CD14-positive monocyte (primary cell): ENCODE data around the gene MBNL3. TPM values are rescaled to one million over a fixed set of nuclear protein-coding genes. Genes with fewer than 3 reads are reported as not detected.

Source experiments
- DNase-seq, 3 donors: peaks; one replicate each; pipeline ENCODE4 v3.0.0-alpha.2; 2011 to 2022
- H2AFZ ChIP-seq: 2 replicates; pipeline ENCODE4 v1.6.0; 2012; ENCODE audit warnings: mild to moderate bottlenecking, low read depth, low read length, inconsistent platforms; ENCODE audit not compliant: insufficient read depth, poor library complexity, severe bottlenecking
- H3K27ac ChIP-seq, 2 donors: 1 replicate in 1 of 2; 2 replicates in 1 of 2; pipeline ENCODE4 v1.5.1; 2012 to 2013; ENCODE audit warnings: low read length in 2 of 2, control low read depth in 1 of 2, inconsistent platforms in 1 of 2, low read depth in 1 of 2, mild to moderate bottlenecking in 1 of 2
- H3K27me3 ChIP-seq, 2 donors: one replicate each; pipeline versions ENCODE4 v1.6.0 to v1.6.1; 2011 to 2013; ENCODE audit warnings: low read length in 2 of 2; ENCODE audit not compliant: control insufficient read depth in 2 of 2, insufficient read depth in 2 of 2
- H3K36me3 ChIP-seq, 2 donors: replicated peaks in 1 of 2; 1 replicate in 1 of 2; 2 replicates in 1 of 2; pipeline versions ENCODE4 v1.5.1 to v1.6.1; 2012 to 2013; ENCODE audit warnings: low read length in 2 of 2, control low read depth in 1 of 2, inconsistent platforms in 1 of 2, mild to moderate bottlenecking in 1 of 2; ENCODE audit not compliant: insufficient read depth in 2 of 2, control insufficient read depth in 1 of 2
- H3K4me1 ChIP-seq, 2 donors: 1 replicate in 1 of 2; 2 replicates in 1 of 2; pipeline versions ENCODE4 v1.5.1 to v1.6.1; 2012 to 2013; ENCODE audit warnings: low read length in 2 of 2, control low read depth in 1 of 2, inconsistent platforms in 1 of 2, mild to moderate bottlenecking in 1 of 2, moderate library complexity in 1 of 2; ENCODE audit not compliant: insufficient read depth in 2 of 2, control insufficient read depth in 1 of 2
- H3K4me2 ChIP-seq: replicated peaks from 2 replicates; pipeline ENCODE3; 2012; ENCODE audit warnings: low read length, moderate library complexity, mild to moderate bottlenecking; ENCODE audit not compliant: poor library complexity, severe bottlenecking; ENCODE audit errors: extremely low read depth
- H3K4me3 ChIP-seq, 3 experiments: fragments of 200-600 bp in 1 of 3; sonication (generic) in 1 of 3; replicated peaks in 1 of 3; 1 replicate in 2 of 3; 2 replicates in 1 of 3; pipeline ENCODE4 v1.5.1; 2011 to 2013; ENCODE audit warnings: low read length in 3 of 3, mild to moderate bottlenecking in 3 of 3, control low read depth in 2 of 3, low read depth in 2 of 3, inconsistent platforms in 1 of 3, moderate library complexity in 1 of 3
- H3K79me2 ChIP-seq: 2 replicates; pipeline ENCODE4 v1.6.0; 2012; ENCODE audit warnings: mild to moderate bottlenecking, control low read depth, inconsistent platforms, low read length, moderate library complexity; ENCODE audit not compliant: insufficient read depth
- H3K9ac ChIP-seq: 2 replicates; pipeline ENCODE4 v1.6.0; 2017; ENCODE audit warnings: low read length, mild to moderate bottlenecking; ENCODE audit not compliant: insufficient read depth, poor library complexity, severe bottlenecking
- H3K9me3 ChIP-seq, 2 donors: replicated peaks in 1 of 2; 1 replicate in 1 of 2; 2 replicates in 1 of 2; pipeline versions ENCODE4 v1.5.1 to v1.6.1; 2012 to 2013; ENCODE audit warnings: low read length in 2 of 2, control low read depth in 1 of 2; ENCODE audit not compliant: control insufficient read depth in 1 of 2, insufficient read depth in 1 of 2
- H4K20me1 ChIP-seq: 2 replicates; pipeline ENCODE4 v1.6.0; 2012; ENCODE audit warnings: mild to moderate bottlenecking, low read length, control low read depth, moderate library complexity; ENCODE audit not compliant: insufficient read depth
- H3K27ac Mint-ChIP-seq, 7 donors: one replicate each; pipeline ENCODE4 v1.8.0; 2020; ENCODE audit warnings: mild to moderate bottlenecking in 7 of 7, mixed read lengths in 7 of 7, moderate library complexity in 6 of 7, inconsistent platforms in 2 of 7
- H3K27me3 Mint-ChIP-seq, 3 donors: one replicate each; pipeline ENCODE4 v1.8.0; 2021 to 2022; ENCODE audit warnings: low read depth in 3 of 3, mild to moderate bottlenecking in 3 of 3, mixed read lengths in 3 of 3, moderate library complexity in 3 of 3, inconsistent platforms in 1 of 3
- H3K36me3 Mint-ChIP-seq, 2 donors: one replicate each; pipeline ENCODE4 v1.8.0; 2020; ENCODE audit warnings: mixed read lengths in 2 of 2, inconsistent platforms in 1 of 2, mild to moderate bottlenecking in 1 of 2
- H3K4me1 Mint-ChIP-seq: one replicate; pipeline ENCODE4 v1.8.0; 2020; ENCODE audit warnings: mild to moderate bottlenecking, mixed read lengths
- H3K4me3 Mint-ChIP-seq, 2 donors: one replicate each; pipeline ENCODE4 v1.8.0; 2020; ENCODE audit warnings: mild to moderate bottlenecking in 2 of 2, mixed read lengths in 2 of 2, moderate library complexity in 1 of 2
- H3K9me3 Mint-ChIP-seq, 7 donors: one replicate each; pipeline ENCODE4 v1.8.0; 2020 to 2022; ENCODE audit warnings: mixed read lengths in 7 of 7, mild to moderate bottlenecking in 6 of 7, moderate library complexity in 6 of 7, inconsistent platforms in 2 of 7
- whole genome bisulfite sequencing: methylation state at CpG from one replicate; pipeline ENCODE4 v1.1.5; 2013; ENCODE audit warnings: missing lambda C conversion rate; ENCODE audit not compliant: insufficient coverage; 5-methylcytosine and 5-hydroxymethylcytosine counted together
- intact Hi-C, 2 donors: fragments of 100-400 bp; cut with micrococcal nuclease; formaldehyde crosslinking; loops; one replicate each; pipeline versions ENCODE4 v1.15.0 to v1.15.1; 2023
- polyA plus RNA-seq, 3 donors: library from polyadenylated mRNA; depleted of rRNA in 1 of 3; unstranded in 2 of 3; stranded (reverse) in 1 of 3; fragments of 300-500 nt in 2 of 3; fragments of >200 nt in 1 of 3; fragmentation: Illumina TruSeq in 2 of 3; gene quantifications; 1 replicate in 2 of 3; 2 replicates in 1 of 3; pipeline ENCODE4 v1.2.3, GENCODE V29; 2012 to 2021
- TF ChIP-seq, protein P1 (sequence below): fragments of 200-600 bp; IDR thresholded peaks from one replicate; pipeline ENCODE4 v1.8.0; 2022; ENCODE audit warnings: antibody characterized with exemption, mild to moderate bottlenecking

MBNL3 gene
- polyA plus RNA-seq, 3 donors: 7.4 to 32.8 (median 22.4) TPM

DNA sequence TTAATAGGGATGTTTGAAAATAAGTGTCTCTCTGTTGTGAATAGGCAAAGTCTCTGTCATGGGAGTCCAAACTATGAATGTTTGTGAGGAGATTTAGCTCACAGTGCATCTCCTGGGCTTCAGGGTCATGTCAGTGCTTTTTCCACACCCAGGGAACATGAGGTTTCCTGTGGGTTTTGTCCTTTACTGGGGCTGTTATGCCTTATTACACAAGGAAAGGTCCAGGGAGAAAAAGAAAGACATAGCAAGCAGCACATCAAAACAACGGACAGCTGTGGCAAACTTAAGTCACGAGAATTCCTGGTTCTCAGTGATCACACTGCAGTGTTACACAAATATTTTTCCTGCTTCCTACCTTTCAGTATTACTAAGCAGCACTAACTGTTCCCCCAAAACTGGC is 99.4 kb downstream of the MBNL3 start:
- Histone ChIP-seq H4K20me1 (no peaks in the 10 kb centered on the region), H3K27ac (no peak overlapping the region), H3K4me2 (no peak overlapping the region), H3K27me3 (peaks cover 0 to 4% of the 10 kb centered on the region in 2 donors), H3K79me2 (no peaks in the 10 kb centered on the region), H2AFZ (no peak overlapping the region), H3K9ac (no peak overlapping the region), H3K36me3 (peaks cover 7 to 9% of the 10 kb centered on the region in 2 donors), H3K4me1 (no peaks in the 10 kb centered on the region), H3K4me3 (no peak overlapping the region), H3K9me3 (no peaks in the 10 kb centered on the region)
- H3K36me3 Mint-ChIP-seq: peaks cover 6 to 8% of the 10 kb centered on the region in 2 donors
- TF ChIP-seq, protein P1, sequence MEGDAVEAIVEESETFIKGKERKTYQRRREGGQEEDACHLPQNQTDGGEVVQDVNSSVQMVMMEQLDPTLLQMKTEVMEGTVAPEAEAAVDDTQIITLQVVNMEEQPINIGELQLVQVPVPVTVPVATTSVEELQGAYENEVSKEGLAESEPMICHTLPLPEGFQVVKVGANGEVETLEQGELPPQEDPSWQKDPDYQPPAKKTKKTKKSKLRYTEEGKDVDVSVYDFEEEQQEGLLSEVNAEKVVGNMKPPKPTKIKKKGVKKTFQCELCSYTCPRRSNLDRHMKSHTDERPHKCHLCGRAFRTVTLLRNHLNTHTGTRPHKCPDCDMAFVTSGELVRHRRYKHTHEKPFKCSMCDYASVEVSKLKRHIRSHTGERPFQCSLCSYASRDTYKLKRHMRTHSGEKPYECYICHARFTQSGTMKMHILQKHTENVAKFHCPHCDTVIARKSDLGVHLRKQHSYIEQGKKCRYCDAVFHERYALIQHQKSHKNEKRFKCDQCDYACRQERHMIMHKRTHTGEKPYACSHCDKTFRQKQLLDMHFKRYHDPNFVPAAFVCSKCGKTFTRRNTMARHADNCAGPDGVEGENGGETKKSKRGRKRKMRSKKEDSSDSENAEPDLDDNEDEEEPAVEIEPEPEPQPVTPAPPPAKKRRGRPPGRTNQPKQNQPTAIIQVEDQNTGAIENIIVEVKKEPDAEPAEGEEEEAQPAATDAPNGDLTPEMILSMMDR: no peak
- intact Hi-C loops: no loop called here
- peaks cover 0 to 10% (median 2%) of the 10 kb centered on the region in 3 donors for H3K27me3 Mint-ChIP-seq
- no CpG with 5 or more reads among the region's 2 CpGs for WGBS
- no peak for DNase-seq
- H3K9me3 Mint-ChIP-seq: no peaks in the 10 kb centered on the region
- H3K4me3 Mint-ChIP-seq: no peak overlapping the region
- H3K4me1 Mint-ChIP-seq: no peaks in the 10 kb centered on the region
- H3K27ac Mint-ChIP-seq: no peak overlapping the region

DNA sequence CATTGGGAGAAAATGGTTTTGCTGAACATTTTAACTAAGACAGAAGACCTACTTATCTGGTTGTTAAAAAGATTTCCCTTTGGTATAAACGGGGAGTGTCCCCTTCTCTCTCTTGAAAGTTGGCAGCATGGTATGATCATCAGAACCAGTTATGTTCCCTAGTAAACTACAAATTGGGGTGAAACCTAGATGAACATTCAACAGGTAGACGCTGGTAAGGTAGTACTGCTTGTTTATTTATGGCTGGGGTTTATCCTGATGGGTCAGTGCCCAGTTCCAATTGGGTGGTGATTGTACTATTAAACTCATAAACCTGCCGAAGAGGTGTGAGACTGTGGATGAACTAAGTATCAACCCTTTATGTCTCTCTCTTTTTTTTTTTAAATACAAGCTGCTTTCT is 100.5 kb downstream of the MBNL3 start:
- H3K9me3 ChIP-seq: no peaks in the 10 kb centered on the region
- Mint-ChIP-seq H3K4me3 (no peak overlapping the region), H3K4me1 (no peaks in the 10 kb centered on the region), H3K36me3 (peaks cover 8 to 11% of the 10 kb centered on the region in 2 donors), H3K27ac (no peak overlapping the region), H3K9me3 (no peaks in the 10 kb centered on the region), H3K27me3 (peaks cover 0 to 10% (median 2%) of the 10 kb centered on the region in 3 donors)
- no peak overlapping the region for H3K4me2 ChIP-seq
- H3K4me3 ChIP-seq: no peak overlapping the region
- H3K27ac ChIP-seq: no peak overlapping the region
- H2AFZ ChIP-seq: no peak overlapping the region
- TF ChIP-seq, protein P1: no peak
- no peaks in the 10 kb centered on the region for H4K20me1 ChIP-seq
- H3K9ac ChIP-seq: no peak overlapping the region
- WGBS: no CpG with 5 or more reads among the region's 3 CpGs
- H3K4me1 ChIP-seq: no peaks in the 10 kb centered on the region
- intact Hi-C loops: no loop called here
- H3K36me3 ChIP-seq: peaks cover 7 to 9% of the 10 kb centered on the region in 2 donors
- no peaks in the 10 kb centered on the region for H3K79me2 ChIP-seq
- peaks cover 0 to 4% of the 10 kb centered on the region in 2 donors for H3K27me3 ChIP-seq
- DNase-seq: no peak
